ENCODE measurements around the gene NDUFA5. TPM values are rescaled to one million over a fixed set of nuclear protein-coding genes. Genes with fewer than 3 reads are reported as not detected.

NDUFA5 gene
- total and polyA plus RNA-seq, 2 experiments from 2014 or later, result 55.2 to 207 TPM

- ATAC-seq, result peak; percentile 65
- H3K36me3 Mint-ChIP-seq (ENCODE audit: low read depth), result no peaks in the 10 kb centered on the region
- peaks cover 35% of the 10 kb centered on the region for H3K4me1 Mint-ChIP-seq
- H3K27me3 Mint-ChIP-seq (ENCODE audit: insufficient read depth, low read depth, poor library complexity), result peaks cover 5% of the 10 kb centered on the region
- H3K27ac Mint-ChIP-seq, result peak overlapping the region; percentile 63; the same call in 1 of the 2 replicates
- Histone ChIP-seq H3K4me3 (no peak overlapping the region), H3K27me3 (ENCODE audit: insufficient read depth) (no peaks in the 10 kb centered on the region), H3K27ac (ENCODE audit: low read depth) (no peak overlapping the region), H3K36me3 (ENCODE audit: insufficient read depth) (no peaks in the 10 kb centered on the region), H3K79me2 (replicated peaks; ENCODE audit: insufficient read depth) (no peaks in the 10 kb centered on the region), H3K4me2 (peak overlapping the region; percentile 18; the same call in 1 of the 2 replicates), H2AFZ (peak overlapping the region; percentile 66; the same call in 1 of the 2 replicates), H3K9me2 (ENCODE audit: insufficient read depth) (no peaks in the 10 kb centered on the region), H3K4me1 (ENCODE audit: insufficient read depth) (peaks cover 27% of the 10 kb centered on the region), H4K20me1 (replicated peaks; ENCODE audit: insufficient read depth) (no peaks in the 10 kb centered on the region), H3F3A (replicated peaks; ENCODE audit: low read depth) (no peaks in the 10 kb centered on the region)
- H3K9me3 Mint-ChIP-seq, result no peaks in the 10 kb centered on the region
- TF ChIP-seq JUNB (IDR thresholded peaks at IDR 0.05; ENCODE audit: unreplicated experiment) (no peak), ZNF462 (CRISPR knock-in tag; IDR thresholded peaks at IDR 0.05) (no peak), ETS1 (IDR thresholded peaks at IDR 0.05) (no peak), POLR2AphosphoS5 (IDR thresholded peaks at IDR 0.05; ENCODE audit: low read depth) (no peak), STAT1 (IDR thresholded peaks at IDR 0.05; ENCODE audit: unreplicated experiment) (no peak), ZNF114 (CRISPR knock-in tag; IDR thresholded peaks at IDR 0.05) (no peak), CTCF (conservative IDR thresholded peaks at IDR 0.05; ENCODE audit: low read depth in 2 of 2) (no peak), EZH2 (IDR thresholded peaks at IDR 0.05; ENCODE audit: low read depth, unreplicated experiment) (no peak), REST (IDR thresholded peaks at IDR 0.05; ENCODE audit: unreplicated experiment) (no peak), NANOG (IDR thresholded peaks at IDR 0.05; ENCODE audit: borderline replicate concordance) (no peak), CREB1 (CRISPR knock-in tag; IDR thresholded peaks at IDR 0.05; ENCODE audit: low read depth) (no peak), ZNF331 (CRISPR knock-in tag; IDR thresholded peaks at IDR 0.05; ENCODE audit: low read depth) (no peak), EZH2phosphoT487 (IDR thresholded peaks at IDR 0.05; ENCODE audit: unreplicated experiment) (no peak)
- no peak overlapping the region for H3K4me3 Mint-ChIP-seq
- DNase-seq (ENCODE audit: low spot score), result peak; percentile 37
Observed at GRCh38 chr7:123573341-123573740, 15.7 kb upstream of the NDUFA5 start.
